ENCODE results near the gene METTL21A. TPM values are rescaled to one million over a fixed set of nuclear protein-coding genes. Genes with fewer than 3 reads are reported as not detected.

The METTL21A gene
- total and polyA plus RNA-seq, 2 of the 13 experiments (the other 11 are each of a cell fraction or from before 2014, with no cell fraction given): 42.4 to 61.2 TPM

DNA sequence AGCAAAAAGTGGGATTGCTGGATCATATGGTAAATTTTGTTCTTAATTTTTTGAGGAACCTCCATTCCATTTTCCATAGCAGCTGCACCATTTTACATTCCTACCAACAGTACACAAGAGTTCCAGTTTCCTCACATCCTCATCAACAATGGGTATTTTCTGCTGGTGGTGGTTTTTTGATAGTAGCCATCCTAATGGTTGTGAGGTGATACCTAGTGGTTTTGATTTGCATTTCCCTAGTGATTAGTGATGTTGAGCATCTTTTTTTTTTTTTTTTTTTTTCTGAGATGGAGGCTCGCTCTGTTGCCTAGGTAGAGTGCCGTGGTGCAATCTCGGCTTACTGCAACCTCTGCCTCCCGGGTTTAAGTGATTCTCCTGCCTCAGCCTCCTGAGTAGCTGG lies 30.5 kb downstream of the METTL21A start:
- POLR2A ChIA-PET: no interaction called here
- Histone ChIP-seq H3K9me3 (ENCODE audit: low read length) (peaks cover 13% of the 10 kb centered on the region), H3K4me1 (ENCODE audit: insufficient read depth, low read length) (no peaks in the 10 kb centered on the region), H3K27me3 (ENCODE audit: control insufficient read depth in 1 of 2, insufficient read depth in 2 of 2, low read length in 2 of 2) (no peaks in the 10 kb centered on the region), H3K36me3 (replicated peaks in 1 of 2; ENCODE audit: control insufficient read depth in 1 of 2, insufficient read depth in 2 of 2, low read length in 2 of 2) (peaks cover 13 to 42% of the 10 kb centered on the region in 2 experiments), H3K9ac (ENCODE audit: insufficient read depth, low read depth, low read length) (no peak overlapping the region), H3K27ac (ENCODE audit: extremely low read length, insufficient read depth, low read length) (no peak overlapping the region), H4K20me1 (ENCODE audit: insufficient read depth, low read length) (no peaks in the 10 kb centered on the region), H3K4me3 (replicated peaks in 1 of 3; ENCODE audit: insufficient read depth in 1 of 3, low read depth in 2 of 3, low read length in 3 of 3) (no peak overlapping the region), H3K79me2 (ENCODE audit: insufficient read depth, low read length) (no peaks in the 10 kb centered on the region), H2AFZ (ENCODE audit: low read length) (no peak overlapping the region), H3K4me2 (ENCODE audit: low read depth, low read length) (no peak overlapping the region)
- no TSS peak for BruUV-seq (replicated peaks)
- 98% methylated on average over 4 of the region's 4 CpGs for WGBS (ENCODE audit: low lambda C conversion rate)
- DNase-seq (ENCODE audit: low spot score): no peak
- FAIRE-seq: no peak
- intact Hi-C loops (cut with micrococcal nuclease; ENCODE audit: unreplicated experiment) (no loop called here), in situ Hi-C loops (cut with HindIII; ENCODE audit: extremely low pct_ligation_motif_present, low pct_unique_long_range_greater_than_20kb) (no loop called here)
- CTCF ChIA-PET (ENCODE audit: low intra/inter-chr PET ratio, low total read pairs): no interaction called here
- no peak for ATAC-seq
- TF ChIP-seq ZBTB1 (CRISPR knock-in tag; IDR thresholded peaks at IDR 0.05; ENCODE audit: borderline replicate concordance) (no peak), CREBL2 (CRISPR knock-in tag; IDR thresholded peaks at IDR 0.05; ENCODE audit: borderline replicate concordance) (no peak)

GRCh38 chr2:207594264-207594663 lies 30.9 kb downstream of the METTL21A start:
- DNase-seq (ENCODE audit: low spot score) (no peak), FAIRE-seq (no peak), ATAC-seq (no peak)
- no peak overlapping the region for H3K4me3 ChIP-seq (replicated peaks in 1 of 3; ENCODE audit: insufficient read depth in 1 of 3, low read depth in 2 of 3, low read length in 3 of 3)
- peaks cover 13% of the 10 kb centered on the region for H3K9me3 ChIP-seq (ENCODE audit: low read length)
- POLR2A ChIA-PET: no interaction called here
- in situ Hi-C loops (cut with HindIII; ENCODE audit: extremely low pct_ligation_motif_present, low pct_unique_long_range_greater_than_20kb): no loop called here
- no TSS peak for BruUV-seq (replicated peaks)
- no peak overlapping the region for H2AFZ ChIP-seq (ENCODE audit: low read length)
- no peaks in the 10 kb centered on the region for H3K79me2 ChIP-seq (ENCODE audit: insufficient read depth, low read length)
- H3K27me3 ChIP-seq (ENCODE audit: control insufficient read depth in 1 of 2, insufficient read depth in 2 of 2, low read length in 2 of 2): no peaks in the 10 kb centered on the region
- no peak overlapping the region for H3K27ac ChIP-seq (ENCODE audit: extremely low read length, insufficient read depth, low read length)
- 95% methylated on average over 3 of the region's 3 CpGs for WGBS (ENCODE audit: low lambda C conversion rate)
- no peaks in the 10 kb centered on the region for H3K4me1 ChIP-seq (ENCODE audit: insufficient read depth, low read length)
- CTCF ChIA-PET (ENCODE audit: low intra/inter-chr PET ratio, low total read pairs): no interaction called here
- peaks cover 14 to 47% of the 10 kb centered on the region in 2 experiments for H3K36me3 ChIP-seq (replicated peaks in 1 of 2; ENCODE audit: control insufficient read depth in 1 of 2, insufficient read depth in 2 of 2, low read length in 2 of 2)
- TF ChIP-seq CEBPB (IDR thresholded peaks at IDR 0.05; ENCODE audit: borderline replicate concordance, low read depth, low read length) (peak; percentile 18; the same call in 1 of the 2 replicates), MAFK (conservative IDR thresholded peaks at IDR 0.05 in 1 of 2, IDR thresholded peaks at IDR 0.05 in 1 of 2; ENCODE audit: low read length in 2 of 2) (peak; percentile 32 to 33; a peak in 2 of 4 replicates), CENPT (CRISPR knock-in tag; IDR thresholded peaks at IDR 0.05; ENCODE audit: low read depth) (no peak), MAFF (IDR thresholded peaks at IDR 0.05; ENCODE audit: low read depth, low read length) (peak; percentile 10; the same call in 1 of the 2 replicates)
- H3K4me2 ChIP-seq (ENCODE audit: low read depth, low read length): no peak overlapping the region
- intact Hi-C loops (cut with micrococcal nuclease; ENCODE audit: unreplicated experiment): no loop called here
- H3K9ac ChIP-seq (ENCODE audit: insufficient read depth, low read depth, low read length): no peak overlapping the region
- H4K20me1 ChIP-seq (ENCODE audit: insufficient read depth, low read length): no peaks in the 10 kb centered on the region

Data from HepG2 (cell line).